ENCODE data around the gene CTNNA2. TPM values are rescaled to one million over a fixed set of nuclear protein-coding genes. Genes with fewer than 3 reads are reported as not detected.
A peak's percentile ranks its signal among the peaks of the same experiment; 100 is the strongest.

CTNNA2 gene
- total RNA-seq, 1 donor from 2014 or later: not detected

DNA sequence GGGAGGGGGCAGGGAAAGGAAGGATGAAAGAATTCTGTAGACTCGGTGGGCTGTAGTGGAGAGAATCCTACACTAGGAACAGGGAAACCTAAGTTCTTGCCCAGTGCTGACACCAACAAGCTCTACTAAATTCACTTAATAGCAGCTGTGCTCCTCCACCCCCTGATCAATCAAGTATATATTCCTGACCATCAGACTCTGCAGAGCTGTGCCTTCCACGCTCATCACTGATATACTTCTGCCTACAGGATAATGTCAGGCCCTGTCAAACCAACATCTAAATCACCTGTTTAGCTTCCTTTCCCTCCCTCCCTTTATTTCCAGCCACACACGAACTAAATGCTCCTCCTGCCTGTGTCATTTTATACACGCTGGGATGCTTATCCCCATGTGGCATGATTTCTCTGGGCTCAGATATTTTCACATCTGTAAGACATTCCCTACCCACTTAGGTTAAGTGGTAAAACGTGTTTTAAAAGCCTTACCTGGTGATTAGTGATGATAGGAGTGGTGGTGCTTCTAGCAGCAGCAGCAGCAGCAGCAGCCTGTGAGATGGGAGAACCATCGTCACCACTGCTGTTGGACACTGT, 489.8 kb downstream of the CTNNA2 start:
- no peak for DNase-seq
- intact Hi-C loops (cut with DNase I): no loop called here
- TF ChIP-seq, protein P1, sequence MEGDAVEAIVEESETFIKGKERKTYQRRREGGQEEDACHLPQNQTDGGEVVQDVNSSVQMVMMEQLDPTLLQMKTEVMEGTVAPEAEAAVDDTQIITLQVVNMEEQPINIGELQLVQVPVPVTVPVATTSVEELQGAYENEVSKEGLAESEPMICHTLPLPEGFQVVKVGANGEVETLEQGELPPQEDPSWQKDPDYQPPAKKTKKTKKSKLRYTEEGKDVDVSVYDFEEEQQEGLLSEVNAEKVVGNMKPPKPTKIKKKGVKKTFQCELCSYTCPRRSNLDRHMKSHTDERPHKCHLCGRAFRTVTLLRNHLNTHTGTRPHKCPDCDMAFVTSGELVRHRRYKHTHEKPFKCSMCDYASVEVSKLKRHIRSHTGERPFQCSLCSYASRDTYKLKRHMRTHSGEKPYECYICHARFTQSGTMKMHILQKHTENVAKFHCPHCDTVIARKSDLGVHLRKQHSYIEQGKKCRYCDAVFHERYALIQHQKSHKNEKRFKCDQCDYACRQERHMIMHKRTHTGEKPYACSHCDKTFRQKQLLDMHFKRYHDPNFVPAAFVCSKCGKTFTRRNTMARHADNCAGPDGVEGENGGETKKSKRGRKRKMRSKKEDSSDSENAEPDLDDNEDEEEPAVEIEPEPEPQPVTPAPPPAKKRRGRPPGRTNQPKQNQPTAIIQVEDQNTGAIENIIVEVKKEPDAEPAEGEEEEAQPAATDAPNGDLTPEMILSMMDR (IDR thresholded peaks at IDR 0.05): no peak

GRCh38 chr2:80007777-80008503, 495.1 kb downstream of the CTNNA2 start:
- DNase-seq: no peak
- Histone ChIP-seq H3K27ac (no peak overlapping the region), H3K9me3 (no peaks in the 10 kb centered on the region), H3K4me3 (no peak overlapping the region), H3K36me3 (no peaks in the 10 kb centered on the region), H3K27me3 (no peaks in the 10 kb centered on the region), H3K4me1 (no peaks in the 10 kb centered on the region)
- intact Hi-C loops (cut with DNase I): no loop called here
- TF ChIP-seq, protein P1 (IDR thresholded peaks at IDR 0.05): no peak
- peak; percentile 57 for ATAC-seq

More for the DNA sequence above, 489.8 kb downstream of the CTNNA2 start:
- H3K27me3 ChIP-seq: no peaks in the 10 kb centered on the region
- no peak for ATAC-seq
- H3K9me3 ChIP-seq: no peaks in the 10 kb centered on the region
- no peak overlapping the region for H3K4me3 ChIP-seq
- no peaks in the 10 kb centered on the region for H3K36me3 ChIP-seq
- no peaks in the 10 kb centered on the region for H3K4me1 ChIP-seq
- no peak overlapping the region for H3K27ac ChIP-seq

- intact Hi-C loops (cut with DNase I): no loop called here
- Histone ChIP-seq H3K4me3 (no peak overlapping the region), H3K27me3 (no peaks in the 10 kb centered on the region), H3K9me3 (no peaks in the 10 kb centered on the region), H3K4me1 (no peaks in the 10 kb centered on the region), H3K27ac (no peak overlapping the region), H3K36me3 (no peaks in the 10 kb centered on the region)
- TF ChIP-seq, protein P1 (IDR thresholded peaks at IDR 0.05): no peak
- no peak for ATAC-seq
- DNase-seq: no peak
These were observed 495.7 kb downstream of the CTNNA2 start for GRCh38 chr2:80008596-80008995.

DNA sequence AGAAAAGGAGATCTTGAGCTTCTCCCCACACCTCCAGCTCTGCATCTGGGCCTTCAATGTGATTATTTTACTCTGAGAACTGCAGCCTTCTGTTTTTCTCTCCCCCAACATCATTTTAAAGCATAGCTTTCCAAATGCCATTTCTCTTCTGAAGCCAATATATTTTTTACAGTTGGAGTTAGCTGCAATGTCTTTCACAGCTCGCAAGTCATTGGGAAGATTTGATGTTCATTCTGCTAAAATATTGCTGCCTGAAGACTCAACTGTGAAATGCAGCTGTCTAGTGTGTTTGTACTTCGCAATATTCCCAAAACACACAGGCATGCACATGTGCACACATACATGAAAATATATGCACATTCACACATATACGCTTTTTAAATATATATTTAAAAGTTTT, 496.4 kb downstream of the CTNNA2 start:
- Histone ChIP-seq H3K4me3 (no peak overlapping the region), H3K27me3 (no peaks in the 10 kb centered on the region), H3K27ac (no peak overlapping the region), H3K9me3 (no peaks in the 10 kb centered on the region), H3K4me1 (no peaks in the 10 kb centered on the region), H3K36me3 (no peaks in the 10 kb centered on the region)
- DNase-seq (no peak), ATAC-seq (no peak)
- TF ChIP-seq, protein P1 (IDR thresholded peaks at IDR 0.05): no peak
- intact Hi-C loops (cut with DNase I): no loop called here

DNA sequence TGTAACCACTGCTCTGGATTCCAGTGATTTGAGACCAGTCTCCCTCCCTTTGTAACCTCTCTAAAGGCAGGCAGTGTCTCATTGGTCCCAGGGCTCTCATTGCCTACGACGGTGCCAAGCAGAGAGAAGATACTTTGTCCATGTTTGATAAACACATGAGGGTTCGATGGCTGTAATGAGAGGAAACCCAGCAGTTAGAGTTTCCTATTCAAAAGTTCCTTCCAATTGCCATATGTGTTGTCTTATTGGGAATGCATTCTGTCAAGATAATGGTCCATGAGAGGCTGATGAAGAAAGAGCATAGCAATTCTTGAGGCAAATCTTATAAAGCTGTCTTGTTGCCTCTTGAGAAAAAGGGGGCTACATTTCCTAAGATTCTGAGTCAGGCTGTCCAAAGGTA, 499.2 kb downstream of the CTNNA2 start:
- no peaks in the 10 kb centered on the region for H3K27me3 ChIP-seq
- no peaks in the 10 kb centered on the region for H3K4me1 ChIP-seq
- H3K36me3 ChIP-seq: no peaks in the 10 kb centered on the region
- H3K9me3 ChIP-seq: no peaks in the 10 kb centered on the region
- ATAC-seq (no peak), DNase-seq (no peak)
- H3K4me3 ChIP-seq: no peak overlapping the region
- TF ChIP-seq, protein P1 (IDR thresholded peaks at IDR 0.05): no peak
- intact Hi-C loops (cut with DNase I): no loop called here
- no peak overlapping the region for H3K27ac ChIP-seq

Data from upper lobe of right lung (tissue), 1 donor.